HepG2 (cell line): ENCODE measurements around the gene ZFR.

Experiments
- HIVEP1 ChIP-seq: sonication (generic); formaldehyde crosslinking; IDR thresholded peaks from 2 replicates; pipeline ENCODE4 v1.4.0; 2020; ENCODE audit warnings: mild to moderate bottlenecking, missing genetic modification reagents
- NCOA5 ChIP-seq: sonication (generic); formaldehyde crosslinking; IDR thresholded peaks from 2 replicates; pipeline ENCODE4 v1.4.0; 2020; ENCODE audit warnings: missing genetic modification reagents
- NONO ChIP-seq, 2 experiments: fragments of 450-650 bp in 1 of 2; sonication (generic) in 1 of 2; formaldehyde crosslinking in 1 of 2; IDR thresholded peaks in 1 of 2; conservative IDR thresholded peaks in 1 of 2; 2 replicates each; pipeline versions ENCODE4 v1.6.1 to v1.8.0; 2017 to 2022; ENCODE audit warnings: mild to moderate bottlenecking in 1 of 2, missing genetic modification reagents in 1 of 2, moderate library complexity in 1 of 2
- ZKSCAN8 ChIP-seq: IDR thresholded peaks from 2 replicates; pipeline ENCODE4 v1.6.1; 2016; ENCODE audit warnings: borderline replicate concordance, missing genetic modification reagents, missing compliant biosample characterization
- TF ChIP-seq, protein P1 (sequence below): sonication (generic); formaldehyde crosslinking; IDR thresholded peaks from 2 replicates; pipeline ENCODE4 v1.4.0; 2020; ENCODE audit warnings: missing genetic modification reagents
- TF ChIP-seq, protein P2 (sequence below): sonication (generic); formaldehyde crosslinking; IDR thresholded peaks from 2 replicates; pipeline ENCODE4 v1.5.0; 2020; ENCODE audit warnings: mild to moderate bottlenecking, missing genetic modification reagents, moderate library complexity
- TF ChIP-seq, protein P3 (sequence below): sonication (generic); formaldehyde crosslinking; IDR thresholded peaks from 2 replicates; pipeline ENCODE4 v1.4.0; 2020; ENCODE audit warnings: mild to moderate bottlenecking, missing genetic modification reagents, borderline replicate concordance
- TF ChIP-seq, protein P4 (sequence below): sonication (generic); formaldehyde crosslinking; IDR thresholded peaks from 2 replicates; pipeline ENCODE4 v1.5.1; 2020; ENCODE audit warnings: mild to moderate bottlenecking, missing genetic modification reagents, borderline replicate concordance

DNA sequence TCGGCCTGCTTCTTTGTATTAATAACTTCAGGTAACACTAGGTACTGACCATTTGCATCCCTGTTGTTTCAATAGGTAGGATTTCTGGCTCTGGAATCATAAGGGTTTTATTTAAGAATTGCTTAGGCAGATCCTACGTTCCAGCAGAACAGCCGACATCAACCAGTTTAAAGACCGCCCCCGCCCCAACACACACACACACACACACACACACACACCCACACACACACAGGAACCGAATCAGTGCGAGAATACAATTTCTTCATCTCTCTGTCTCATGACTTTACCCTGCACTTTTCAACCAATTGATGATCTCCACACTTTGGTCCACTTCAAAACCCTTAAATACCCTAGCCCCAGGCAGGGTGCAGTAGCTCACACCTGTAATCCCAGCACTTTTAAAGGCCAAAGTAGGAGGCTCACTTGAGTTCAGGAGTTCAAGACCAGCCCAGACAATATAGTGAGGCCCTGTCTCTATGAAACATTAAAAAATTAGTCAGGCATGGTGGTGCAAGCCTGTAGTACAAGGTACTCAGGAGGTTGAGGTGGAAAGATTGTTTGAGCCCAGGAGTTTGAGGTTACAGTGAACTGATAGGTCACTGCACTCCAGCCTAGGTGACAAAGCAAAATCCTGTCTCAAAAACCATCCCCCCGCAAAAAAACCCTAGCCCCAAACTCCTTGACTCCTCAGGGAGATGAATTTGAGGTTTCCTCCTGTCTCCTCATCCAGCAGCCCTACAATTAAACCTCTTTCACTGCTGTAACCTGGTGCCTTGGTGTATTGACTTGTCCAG is 129.1 kb downstream of the ZFR start:
- TF ChIP-seq, protein P1, sequence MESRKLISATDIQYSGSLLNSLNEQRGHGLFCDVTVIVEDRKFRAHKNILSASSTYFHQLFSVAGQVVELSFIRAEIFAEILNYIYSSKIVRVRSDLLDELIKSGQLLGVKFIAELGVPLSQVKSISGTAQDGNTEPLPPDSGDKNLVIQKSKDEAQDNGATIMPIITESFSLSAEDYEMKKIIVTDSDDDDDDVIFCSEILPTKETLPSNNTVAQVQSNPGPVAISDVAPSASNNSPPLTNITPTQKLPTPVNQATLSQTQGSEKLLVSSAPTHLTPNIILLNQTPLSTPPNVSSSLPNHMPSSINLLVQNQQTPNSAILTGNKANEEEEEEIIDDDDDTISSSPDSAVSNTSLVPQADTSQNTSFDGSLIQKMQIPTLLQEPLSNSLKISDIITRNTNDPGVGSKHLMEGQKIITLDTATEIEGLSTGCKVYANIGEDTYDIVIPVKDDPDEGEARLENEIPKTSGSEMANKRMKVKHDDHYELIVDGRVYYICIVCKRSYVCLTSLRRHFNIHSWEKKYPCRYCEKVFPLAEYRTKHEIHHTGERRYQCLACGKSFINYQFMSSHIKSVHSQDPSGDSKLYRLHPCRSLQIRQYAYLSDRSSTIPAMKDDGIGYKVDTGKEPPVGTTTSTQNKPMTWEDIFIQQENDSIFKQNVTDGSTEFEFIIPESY (CRISPR knock-in tag), result no peak
- TF ChIP-seq HIVEP1 (CRISPR knock-in tag) (no peak), NCOA5 (CRISPR knock-in tag) (no peak), NONO (IDR thresholded peaks at IDR 0.05) (no peak), NONO (CRISPR knock-in tag; conservative IDR thresholded peaks at IDR 0.05) (no peak), ZKSCAN8 (CRISPR knock-in tag) (no peak)
- TF ChIP-seq, protein P2, sequence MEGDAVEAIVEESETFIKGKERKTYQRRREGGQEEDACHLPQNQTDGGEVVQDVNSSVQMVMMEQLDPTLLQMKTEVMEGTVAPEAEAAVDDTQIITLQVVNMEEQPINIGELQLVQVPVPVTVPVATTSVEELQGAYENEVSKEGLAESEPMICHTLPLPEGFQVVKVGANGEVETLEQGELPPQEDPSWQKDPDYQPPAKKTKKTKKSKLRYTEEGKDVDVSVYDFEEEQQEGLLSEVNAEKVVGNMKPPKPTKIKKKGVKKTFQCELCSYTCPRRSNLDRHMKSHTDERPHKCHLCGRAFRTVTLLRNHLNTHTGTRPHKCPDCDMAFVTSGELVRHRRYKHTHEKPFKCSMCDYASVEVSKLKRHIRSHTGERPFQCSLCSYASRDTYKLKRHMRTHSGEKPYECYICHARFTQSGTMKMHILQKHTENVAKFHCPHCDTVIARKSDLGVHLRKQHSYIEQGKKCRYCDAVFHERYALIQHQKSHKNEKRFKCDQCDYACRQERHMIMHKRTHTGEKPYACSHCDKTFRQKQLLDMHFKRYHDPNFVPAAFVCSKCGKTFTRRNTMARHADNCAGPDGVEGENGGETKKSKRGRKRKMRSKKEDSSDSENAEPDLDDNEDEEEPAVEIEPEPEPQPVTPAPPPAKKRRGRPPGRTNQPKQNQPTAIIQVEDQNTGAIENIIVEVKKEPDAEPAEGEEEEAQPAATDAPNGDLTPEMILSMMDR, result no peak
- TF ChIP-seq, protein P3, sequence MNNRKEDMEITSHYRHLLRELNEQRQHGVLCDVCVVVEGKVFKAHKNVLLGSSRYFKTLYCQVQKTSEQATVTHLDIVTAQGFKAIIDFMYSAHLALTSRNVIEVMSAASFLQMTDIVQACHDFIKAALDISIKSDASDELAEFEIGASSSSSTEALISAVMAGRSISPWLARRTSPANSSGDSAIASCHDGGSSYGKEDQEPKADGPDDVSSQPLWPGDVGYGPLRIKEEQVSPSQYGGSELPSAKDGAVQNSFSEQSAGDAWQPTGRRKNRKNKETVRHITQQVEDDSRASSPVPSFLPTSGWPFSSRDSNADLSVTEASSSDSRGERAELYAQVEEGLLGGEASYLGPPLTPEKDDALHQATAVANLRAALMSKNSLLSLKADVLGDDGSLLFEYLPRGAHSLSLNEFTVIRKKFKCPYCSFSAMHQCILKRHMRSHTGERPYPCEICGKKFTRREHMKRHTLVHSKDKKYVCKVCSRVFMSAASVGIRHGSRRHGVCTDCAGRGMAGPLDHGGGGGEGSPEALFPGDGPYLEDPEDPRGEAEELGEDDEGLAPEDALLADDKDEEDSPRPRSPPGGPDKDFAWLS (CRISPR knock-in tag), result no peak
- TF ChIP-seq, protein P4, sequence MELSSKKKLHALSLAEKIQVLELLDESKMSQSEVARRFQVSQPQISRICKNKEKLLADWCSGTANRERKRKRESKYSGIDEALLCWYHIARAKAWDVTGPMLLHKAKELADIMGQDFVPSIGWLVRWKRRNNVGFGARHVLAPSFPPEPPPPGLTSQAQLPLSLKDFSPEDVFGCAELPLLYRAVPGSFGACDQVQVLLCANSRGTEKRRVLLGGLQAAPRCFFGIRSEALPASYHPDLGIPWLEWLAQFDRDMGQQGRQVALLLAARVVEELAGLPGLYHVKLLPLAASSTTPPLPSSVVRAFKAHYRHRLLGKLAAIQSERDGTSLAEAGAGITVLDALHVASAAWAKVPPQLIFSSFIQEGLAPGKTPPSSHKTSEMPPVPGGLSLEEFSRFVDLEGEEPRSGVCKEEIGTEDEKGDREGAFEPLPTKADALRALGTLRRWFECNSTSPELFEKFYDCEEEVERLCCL (CRISPR knock-in tag), result no peak
